Memory B cell (primary cell): ENCODE results near the gene XPO6.
"Not testable (repeated sequence)": the region's sequence is repeated elsewhere in the genome, so short reads cannot be mapped to it uniquely, and the experiment has no call there.

Experiments
- ATAC-seq: fragments of 150-1000 bp; cut with Tn5 transposase; 2 replicates; pipeline ENCODE4 v1.10.0; 2021; ENCODE audit warnings: low read depth, mild to moderate bottlenecking, moderate library complexity
- DNase-seq, 2 donors: peaks; one replicate each; pipeline ENCODE4 v3.0.0; 2022; ENCODE audit warnings: low spot score in 2 of 2
- H3K27ac Mint-ChIP-seq: one replicate; pipeline ENCODE4 v1.8.0; 2022; ENCODE audit warnings: mild to moderate bottlenecking, moderate library complexity, mixed read lengths
- H3K27me3 Mint-ChIP-seq: one replicate; pipeline ENCODE4 v1.8.0; 2022; ENCODE audit warnings: mixed read lengths
- H3K36me3 Mint-ChIP-seq: one replicate; pipeline ENCODE4 v1.8.0; 2022; ENCODE audit warnings: mild to moderate bottlenecking, mixed read lengths
- H3K4me1 Mint-ChIP-seq: one replicate; pipeline ENCODE4 v1.8.0; 2022; ENCODE audit warnings: mixed read lengths
- H3K4me3 Mint-ChIP-seq: one replicate; pipeline ENCODE4 v1.8.0; 2022; ENCODE audit warnings: mild to moderate bottlenecking, moderate library complexity, mixed read lengths
- H3K9me3 Mint-ChIP-seq: one replicate; pipeline ENCODE4 v1.8.0; 2022; ENCODE audit warnings: mixed read lengths

The XPO6 gene

DNA sequence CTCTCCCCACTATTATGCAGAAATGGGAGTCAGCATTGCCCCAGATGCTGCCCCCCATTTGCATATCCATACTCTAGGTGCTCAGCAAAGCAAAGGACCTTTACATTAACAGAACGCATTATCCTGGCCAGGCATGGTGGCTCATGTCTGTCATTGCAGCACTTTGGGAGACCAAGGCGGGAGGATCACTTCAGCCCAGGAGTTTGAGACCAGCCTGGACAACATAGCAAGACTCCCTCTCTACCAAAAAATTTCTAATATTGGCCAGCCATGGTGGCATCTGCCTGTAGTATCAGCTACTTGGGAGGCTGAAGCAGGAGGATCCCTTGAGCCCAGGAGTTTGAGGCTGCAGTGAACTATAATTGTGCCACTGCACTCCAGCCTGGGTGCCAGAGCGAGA lies 12.1 kb upstream of the XPO6 start:
- H3K4me3 Mint-ChIP-seq: not testable (repeated sequence)

DNA sequence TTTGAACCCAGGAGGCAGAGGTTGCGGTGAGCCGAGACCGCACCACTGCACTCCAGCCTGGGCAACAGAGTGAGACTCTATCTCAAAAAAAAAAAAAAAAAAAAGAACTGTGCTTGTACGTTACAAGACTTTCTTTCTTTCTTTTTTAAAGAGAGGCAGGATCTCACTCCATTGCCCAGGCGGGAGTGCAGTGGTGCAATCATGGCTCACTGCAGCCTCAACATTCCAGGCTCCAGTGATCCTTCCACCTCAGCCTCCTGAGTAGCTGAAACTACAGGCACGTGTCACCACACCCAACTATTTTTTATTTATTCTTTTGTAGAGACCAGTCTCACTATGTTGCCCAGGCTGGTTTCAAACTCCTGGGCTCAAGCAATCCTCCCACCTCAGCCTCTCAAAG lies 8.0 kb upstream of the XPO6 start:
- ATAC-seq, H3K4me3 Mint-ChIP-seq, DNase-seq, H3K9me3 Mint-ChIP-seq, H3K36me3 Mint-ChIP-seq, H3K27ac Mint-ChIP-seq, H3K27me3 Mint-ChIP-seq, H3K4me1 Mint-ChIP-seq: not testable (repeated sequence)

More for the DNA sequence above, 12.1 kb upstream of the XPO6 start:
- not testable (repeated sequence) for H3K27me3 Mint-ChIP-seq, H3K27ac Mint-ChIP-seq, DNase-seq, H3K36me3 Mint-ChIP-seq, H3K9me3 Mint-ChIP-seq, H3K4me1 Mint-ChIP-seq, ATAC-seq

DNA sequence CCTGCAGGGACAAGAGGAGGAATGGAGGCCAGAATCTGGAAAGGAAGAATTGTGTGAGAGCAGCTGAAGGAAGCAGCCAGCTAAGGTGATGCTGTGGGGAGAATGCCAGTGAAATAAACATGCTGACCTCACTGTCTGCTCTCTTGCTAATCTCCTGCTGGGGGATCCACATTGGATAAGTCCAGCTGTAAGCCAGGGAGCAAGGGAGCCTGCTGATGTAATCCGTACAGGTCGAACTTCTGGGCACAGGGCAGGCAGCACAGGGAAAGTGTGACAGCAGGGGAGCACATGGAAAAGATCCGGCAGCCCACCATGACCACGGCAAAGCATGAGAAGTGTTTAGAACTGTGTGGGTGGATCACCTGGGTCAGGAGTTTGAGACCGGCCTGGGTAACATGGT lies 7.5 kb upstream of the XPO6 start:
- no peaks in the 10 kb centered on the region for H3K9me3 Mint-ChIP-seq
- peaks cover 2% of the 10 kb centered on the region for H3K27me3 Mint-ChIP-seq
- H3K4me1 Mint-ChIP-seq: no peaks in the 10 kb centered on the region
- DNase-seq (no peak), ATAC-seq (no peak)
- no peak overlapping the region for H3K4me3 Mint-ChIP-seq
- H3K27ac Mint-ChIP-seq: no peak overlapping the region
- H3K36me3 Mint-ChIP-seq: no peaks in the 10 kb centered on the region

DNA sequence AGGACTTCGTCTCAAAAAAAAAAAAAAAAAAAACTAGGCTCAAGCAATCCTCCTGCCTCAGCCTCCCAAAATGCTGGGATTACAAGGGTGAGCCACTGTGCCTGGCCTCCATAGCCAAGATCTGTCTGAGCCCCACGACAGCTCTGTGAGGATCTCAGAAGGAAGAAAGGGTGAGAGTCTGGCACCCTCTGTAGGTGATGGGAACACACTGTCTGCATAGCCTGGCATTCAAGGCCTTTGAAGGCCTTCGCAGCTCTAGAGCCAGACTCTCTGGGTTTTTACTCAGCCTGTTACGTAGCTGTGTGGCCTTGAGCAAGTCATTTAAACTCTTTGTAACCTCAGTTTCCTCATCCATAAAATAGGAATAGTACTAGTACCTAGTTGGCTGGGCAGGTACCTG lies 6.3 kb upstream of the XPO6 start:
- Mint-ChIP-seq H3K9me3 (no peaks in the 10 kb centered on the region), H3K4me1 (no peaks in the 10 kb centered on the region), H3K36me3 (no peaks in the 10 kb centered on the region), H3K27me3 (no peaks in the 10 kb centered on the region), H3K27ac (no peak overlapping the region), H3K4me3 (no peak overlapping the region)
- peak; percentile 38 to 51 for DNase-seq
- ATAC-seq: peak; percentile 100

DNA sequence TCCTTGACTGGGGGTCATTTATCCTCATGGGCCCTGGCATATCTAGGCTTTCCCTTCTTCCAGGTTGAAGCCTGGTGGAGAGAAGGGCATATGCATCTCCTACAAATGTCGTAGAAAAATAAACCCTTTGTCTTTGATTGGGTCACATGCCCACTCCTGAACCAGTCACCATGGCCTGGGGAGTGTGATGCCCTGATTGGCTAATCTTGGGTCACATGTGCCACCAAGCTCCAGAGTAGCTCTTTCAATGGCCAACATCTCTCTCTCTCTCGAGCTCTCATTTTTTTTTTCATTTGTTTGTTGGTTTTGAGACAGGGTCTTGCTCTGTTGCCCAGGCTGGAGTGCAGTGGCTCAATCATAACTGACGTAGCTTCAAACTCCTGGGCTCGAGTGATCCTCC lies 5.6 kb upstream of the XPO6 start:
- no peaks in the 10 kb centered on the region for H3K27me3 Mint-ChIP-seq
- no peak overlapping the region for H3K4me3 Mint-ChIP-seq
- H3K27ac Mint-ChIP-seq: no peak overlapping the region
- DNase-seq (no peak), ATAC-seq (no peak)
- H3K4me1 Mint-ChIP-seq: no peaks in the 10 kb centered on the region
- H3K9me3 Mint-ChIP-seq: no peaks in the 10 kb centered on the region
- H3K36me3 Mint-ChIP-seq: no peaks in the 10 kb centered on the region

DNA sequence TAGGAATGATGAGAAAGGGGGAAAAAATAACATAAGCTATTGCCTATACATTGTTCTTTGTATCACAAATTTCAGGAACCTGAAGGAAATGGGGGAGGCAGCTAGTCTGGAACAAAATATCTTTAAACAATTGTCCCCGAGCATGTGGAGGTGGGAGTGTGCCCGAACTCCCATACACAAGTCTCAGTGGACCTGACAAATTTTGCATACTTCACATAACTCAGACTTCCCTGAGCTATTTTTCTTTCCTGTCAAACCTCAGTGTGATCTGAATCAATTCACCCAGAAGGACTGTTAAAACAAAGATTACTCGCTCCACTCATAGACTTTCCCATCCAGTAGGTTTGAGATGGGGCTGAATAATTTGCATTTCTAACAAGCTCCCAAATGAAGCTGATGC lies 1.6 kb upstream of the XPO6 start:
- DNase-seq: no peak
- Mint-ChIP-seq H3K27ac (no peak overlapping the region), H3K36me3 (peaks cover 6% of the 10 kb centered on the region), H3K27me3 (no peaks in the 10 kb centered on the region), H3K4me1 (peaks cover 18% of the 10 kb centered on the region), H3K9me3 (peaks cover 2% of the 10 kb centered on the region), H3K4me3 (no peak overlapping the region)
- ATAC-seq: no peak

DNA sequence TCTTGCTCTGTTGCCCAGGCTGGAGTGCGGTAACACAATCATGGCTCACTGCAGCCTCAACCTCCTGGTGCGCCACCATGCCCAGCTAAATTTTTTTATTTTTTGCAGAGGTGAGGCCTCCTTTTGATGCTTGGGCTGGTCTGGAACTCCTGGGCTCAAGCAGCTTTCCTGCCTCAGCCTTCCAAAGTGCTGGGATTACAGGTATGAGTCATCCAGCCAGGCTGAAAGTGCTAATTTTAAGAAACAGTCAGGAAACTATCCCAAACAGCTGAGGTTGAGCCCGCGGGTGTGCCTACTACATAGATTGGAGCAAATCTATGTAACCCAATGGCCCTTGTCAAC lies 738 bp upstream of the XPO6 start:
- H3K27ac Mint-ChIP-seq: peak overlapping the region; percentile 32
- H3K4me1 Mint-ChIP-seq: peaks cover 19% of the 10 kb centered on the region
- peak overlapping the region; percentile 85 for H3K4me3 Mint-ChIP-seq
- peaks cover 2% of the 10 kb centered on the region for H3K9me3 Mint-ChIP-seq
- DNase-seq (no peak), ATAC-seq (no peak)
- H3K36me3 Mint-ChIP-seq: peaks cover 11% of the 10 kb centered on the region
- no peaks in the 10 kb centered on the region for H3K27me3 Mint-ChIP-seq

DNA sequence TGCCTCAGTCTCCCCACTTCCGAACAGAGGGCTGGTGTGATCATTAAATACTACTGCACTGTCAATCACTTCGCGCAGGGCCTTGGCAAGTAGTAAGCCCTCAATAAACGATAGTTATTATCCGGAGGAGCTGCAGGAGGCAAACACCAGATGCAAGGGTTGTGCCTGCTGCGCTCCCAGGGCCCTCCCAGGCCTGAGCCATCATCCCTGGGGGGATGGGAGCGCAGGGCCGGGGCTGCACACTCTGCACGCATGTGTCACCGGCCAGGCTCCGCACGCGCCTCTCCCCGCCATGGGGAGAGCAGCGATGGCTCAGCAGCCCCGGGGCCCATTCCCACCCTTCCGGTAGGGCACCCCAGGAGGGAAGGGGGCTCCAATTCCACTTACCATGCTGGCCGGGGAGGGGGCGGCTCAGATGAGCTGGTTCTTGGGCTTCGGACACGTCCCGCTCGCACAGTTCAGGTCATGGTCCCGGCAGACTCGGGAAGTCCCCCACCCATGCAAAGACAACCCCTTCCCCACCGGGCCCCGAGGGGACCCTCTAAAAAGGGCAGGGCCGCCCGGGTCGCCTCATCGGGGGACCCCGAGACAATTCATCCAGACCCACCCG lies 681 bp downstream of the XPO6 start:
- H3K4me1 Mint-ChIP-seq: peaks cover 22% of the 10 kb centered on the region
- ATAC-seq: peak; percentile 28
- H3K4me3 Mint-ChIP-seq: peak overlapping the region; percentile 82

DNA sequence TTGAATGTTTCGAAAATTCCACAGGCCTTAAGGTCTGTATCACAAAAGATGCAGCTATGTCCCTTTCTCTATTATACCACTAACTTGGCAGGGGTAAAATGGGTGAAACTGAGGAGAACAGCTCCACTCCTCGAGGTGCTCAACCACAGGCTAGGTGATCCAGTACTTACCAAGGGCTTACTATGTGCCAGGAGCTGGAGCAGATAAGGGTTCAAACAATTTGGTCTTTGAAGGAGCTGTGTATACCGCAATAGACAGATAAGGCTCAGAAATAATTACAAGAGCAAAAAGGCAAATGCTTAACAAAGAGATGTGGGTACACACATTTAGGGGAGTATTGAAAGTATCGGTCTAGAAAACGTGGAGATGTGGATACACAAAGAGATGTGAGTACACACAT lies 1.5 kb downstream of the XPO6 start:
- H3K27ac Mint-ChIP-seq: peak overlapping the region; percentile 5
- peak overlapping the region; percentile 82 for H3K4me3 Mint-ChIP-seq
- DNase-seq (no peak), ATAC-seq (no peak)
- H3K4me1 Mint-ChIP-seq: peaks cover 22% of the 10 kb centered on the region
- peaks cover 15% of the 10 kb centered on the region for H3K36me3 Mint-ChIP-seq
- H3K27me3 Mint-ChIP-seq: no peaks in the 10 kb centered on the region
- peaks cover 2% of the 10 kb centered on the region for H3K9me3 Mint-ChIP-seq

More for the DNA sequence above, 681 bp downstream of the XPO6 start:
- peak in 1 of 2 donors; percentile 41 for DNase-seq
- peak overlapping the region; percentile 5 for H3K27ac Mint-ChIP-seq
- peaks cover 15% of the 10 kb centered on the region for H3K36me3 Mint-ChIP-seq
- no peaks in the 10 kb centered on the region for H3K27me3 Mint-ChIP-seq
- H3K9me3 Mint-ChIP-seq: peaks cover 2% of the 10 kb centered on the region

DNA sequence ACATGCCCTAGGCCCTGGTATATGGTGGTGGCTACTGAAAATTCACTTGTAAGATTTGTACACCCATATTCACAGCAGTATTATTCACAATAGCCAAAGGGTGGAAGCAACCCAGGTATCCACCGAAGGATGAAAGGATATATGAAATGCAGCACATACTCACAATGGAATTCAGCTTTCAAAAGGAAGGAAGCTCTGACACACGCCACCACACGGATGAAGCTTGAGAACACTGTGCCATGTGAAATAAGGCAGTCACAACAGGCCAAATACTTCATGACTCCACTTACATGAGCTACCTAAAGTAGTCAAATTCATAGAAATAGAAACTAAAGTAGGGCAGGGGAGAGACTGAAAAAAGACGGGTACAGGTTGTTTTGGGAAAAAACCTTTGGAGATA lies 2.9 kb downstream of the XPO6 start:
- H3K4me3 Mint-ChIP-seq: peak overlapping the region; percentile 69
- ATAC-seq: no peak
- H3K36me3 Mint-ChIP-seq: peaks cover 15% of the 10 kb centered on the region
- peaks cover 2% of the 10 kb centered on the region for H3K9me3 Mint-ChIP-seq
- H3K27ac Mint-ChIP-seq: no peak overlapping the region
- DNase-seq: no peak
- no peaks in the 10 kb centered on the region for H3K27me3 Mint-ChIP-seq
- peaks cover 22% of the 10 kb centered on the region for H3K4me1 Mint-ChIP-seq

DNA sequence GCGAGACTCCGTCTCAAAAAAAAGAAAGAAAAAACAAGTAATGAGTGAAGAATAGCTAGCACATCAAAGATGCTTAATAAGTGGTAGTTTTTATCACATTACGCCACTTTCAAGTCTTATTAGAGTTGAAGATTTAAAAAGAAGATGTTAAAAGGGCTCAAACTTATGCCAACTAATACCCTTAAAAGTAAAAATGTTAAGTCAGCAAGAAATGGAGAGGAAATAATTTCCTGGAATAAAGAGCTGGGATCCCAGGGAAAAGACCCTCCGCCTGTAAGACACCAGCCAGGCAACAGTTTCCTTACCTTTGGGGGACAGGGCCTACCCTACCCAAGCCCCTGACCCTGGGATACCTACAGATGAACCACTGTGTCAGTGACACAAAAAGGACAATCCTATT lies 3.6 kb downstream of the XPO6 start:
- Mint-ChIP-seq H3K36me3 (peaks cover 15% of the 10 kb centered on the region), H3K27ac (peak overlapping the region; percentile 32), H3K4me1 (peaks cover 22% of the 10 kb centered on the region), H3K4me3 (peak overlapping the region; percentile 24), H3K9me3 (peaks cover 2% of the 10 kb centered on the region), H3K27me3 (no peaks in the 10 kb centered on the region)
- no peak for ATAC-seq
- DNase-seq: no peak

DNA sequence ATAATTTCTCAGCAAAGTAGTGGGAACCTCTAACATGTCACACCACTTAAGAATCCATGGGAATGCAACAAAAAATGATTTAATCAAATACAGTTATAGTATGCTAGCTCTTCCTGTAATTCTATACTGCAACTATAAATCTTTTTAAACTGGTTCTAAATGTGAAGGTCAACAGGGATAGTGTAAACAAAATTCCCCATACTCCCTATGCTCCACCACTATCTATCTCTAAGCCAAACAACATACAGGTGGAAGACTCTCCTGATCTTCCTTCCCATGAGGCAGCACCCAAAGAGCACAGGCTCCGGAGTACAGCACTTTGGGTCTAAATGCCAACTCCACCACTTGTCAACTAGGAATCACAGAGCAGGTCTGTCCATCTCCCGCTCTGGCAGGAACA lies 4.4 kb downstream of the XPO6 start:
- peak overlapping the region; percentile 32 for H3K27ac Mint-ChIP-seq
- H3K4me1 Mint-ChIP-seq: peaks cover 26% of the 10 kb centered on the region
- H3K4me3 Mint-ChIP-seq: no peak overlapping the region
- DNase-seq (no peak), ATAC-seq (no peak)
- H3K27me3 Mint-ChIP-seq: no peaks in the 10 kb centered on the region
- H3K9me3 Mint-ChIP-seq: peaks cover 2% of the 10 kb centered on the region
- H3K36me3 Mint-ChIP-seq: peaks cover 19% of the 10 kb centered on the region

DNA sequence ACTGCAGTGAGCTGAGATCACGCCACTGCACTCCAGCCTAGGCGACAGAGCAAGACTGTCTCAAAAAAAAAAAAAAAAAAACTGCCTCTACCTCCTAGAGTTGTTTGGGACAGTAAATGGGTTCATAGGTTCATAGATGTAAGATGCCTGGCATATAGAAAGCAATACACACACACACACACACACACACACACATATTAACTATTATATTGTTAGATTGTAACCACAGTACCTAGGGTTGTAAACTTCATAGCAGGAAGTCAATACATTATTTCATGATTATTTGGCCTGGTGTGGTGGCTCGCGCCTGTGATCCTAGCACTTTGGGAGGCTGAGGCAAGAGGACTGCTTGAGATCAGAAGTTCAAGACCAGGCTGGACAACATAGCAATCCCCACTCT lies 5.8 kb downstream of the XPO6 start:
- Mint-ChIP-seq H3K4me3 (no peak overlapping the region), H3K9me3 (no peaks in the 10 kb centered on the region), H3K27me3 (no peaks in the 10 kb centered on the region)

DNA sequence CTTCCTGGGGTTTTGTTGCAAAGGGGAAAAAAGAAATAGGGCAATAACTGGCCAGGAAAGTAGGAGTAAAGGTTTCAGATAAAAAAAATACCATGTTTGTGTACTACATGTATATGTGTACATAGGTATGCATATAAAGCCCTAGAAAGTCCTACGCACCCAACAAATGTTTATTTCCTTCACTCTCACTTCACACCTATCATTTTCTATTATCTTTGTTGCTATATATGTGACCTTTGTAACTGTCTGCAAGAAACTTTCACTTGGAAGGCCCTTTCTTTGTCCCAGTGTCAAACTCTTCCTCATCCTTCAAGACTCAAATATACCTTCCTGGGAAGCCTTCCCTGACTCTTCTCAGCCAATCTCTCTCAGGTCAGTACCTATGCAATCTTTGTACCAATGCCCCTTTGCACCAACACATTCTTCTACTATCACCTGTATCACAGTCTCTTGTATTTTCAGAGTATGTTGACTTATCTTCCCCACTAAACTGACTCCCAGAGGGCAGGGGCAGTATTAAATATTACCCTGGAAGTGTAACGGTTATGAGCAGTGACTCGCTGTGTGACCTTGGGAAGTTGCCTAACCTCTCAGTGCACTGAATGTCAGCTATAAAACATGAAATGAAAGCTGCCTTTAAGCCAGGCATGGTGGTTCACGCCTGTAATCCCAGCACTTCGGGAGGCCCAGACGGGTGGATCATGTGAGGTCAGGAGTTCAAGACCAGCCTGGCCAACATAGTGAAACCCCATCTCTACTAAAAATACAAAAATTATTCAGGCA lies 6.5 kb downstream of the XPO6 start:
- peaks cover 32% of the 10 kb centered on the region for H3K36me3 Mint-ChIP-seq
- DNase-seq (no peak), ATAC-seq (no peak)
- peaks cover 34% of the 10 kb centered on the region for H3K4me1 Mint-ChIP-seq
- no peak overlapping the region for H3K4me3 Mint-ChIP-seq
- H3K9me3 Mint-ChIP-seq: no peaks in the 10 kb centered on the region
- no peaks in the 10 kb centered on the region for H3K27me3 Mint-ChIP-seq
- no peak overlapping the region for H3K27ac Mint-ChIP-seq

More for the DNA sequence above, 5.8 kb downstream of the XPO6 start:
- ATAC-seq (no peak), DNase-seq (no peak)
- Mint-ChIP-seq H3K4me1 (peaks cover 32% of the 10 kb centered on the region), H3K36me3 (peaks cover 28% of the 10 kb centered on the region), H3K27ac (no peak overlapping the region)

DNA sequence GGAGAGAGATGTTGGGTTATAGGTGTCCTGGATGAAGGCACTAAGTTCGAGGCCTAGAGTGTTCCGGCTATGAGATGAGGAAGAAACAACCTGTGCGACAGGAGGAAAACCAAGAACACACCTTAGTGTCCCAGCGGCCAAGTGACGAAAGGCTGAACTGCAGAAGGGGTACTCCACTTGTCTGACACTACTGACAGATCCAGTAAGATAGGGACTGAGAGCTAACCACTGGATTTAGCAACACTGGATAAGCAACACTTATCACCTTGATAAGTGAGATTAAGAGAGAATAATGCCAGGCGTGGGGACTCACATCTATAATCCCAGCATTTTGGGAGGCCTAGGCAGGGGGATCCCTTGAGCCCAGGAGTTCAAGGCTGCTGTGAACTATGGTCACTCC lies 7.1 kb downstream of the XPO6 start:
- H3K9me3 Mint-ChIP-seq: no peaks in the 10 kb centered on the region
- ATAC-seq (no peak), DNase-seq (no peak)
- H3K4me3 Mint-ChIP-seq: no peak overlapping the region
- H3K36me3 Mint-ChIP-seq: peaks cover 32% of the 10 kb centered on the region
- H3K4me1 Mint-ChIP-seq: peaks cover 28% of the 10 kb centered on the region
- no peaks in the 10 kb centered on the region for H3K27me3 Mint-ChIP-seq
- no peak overlapping the region for H3K27ac Mint-ChIP-seq
